Measurements from ENCODE around the gene PTPRT. TPM values are rescaled to one million over a fixed set of nuclear protein-coding genes. Genes with fewer than 3 reads are reported as not detected.

Gene PTPRT
- total RNA-seq, 1 experiment from 2014 or later, result not detected

DNA sequence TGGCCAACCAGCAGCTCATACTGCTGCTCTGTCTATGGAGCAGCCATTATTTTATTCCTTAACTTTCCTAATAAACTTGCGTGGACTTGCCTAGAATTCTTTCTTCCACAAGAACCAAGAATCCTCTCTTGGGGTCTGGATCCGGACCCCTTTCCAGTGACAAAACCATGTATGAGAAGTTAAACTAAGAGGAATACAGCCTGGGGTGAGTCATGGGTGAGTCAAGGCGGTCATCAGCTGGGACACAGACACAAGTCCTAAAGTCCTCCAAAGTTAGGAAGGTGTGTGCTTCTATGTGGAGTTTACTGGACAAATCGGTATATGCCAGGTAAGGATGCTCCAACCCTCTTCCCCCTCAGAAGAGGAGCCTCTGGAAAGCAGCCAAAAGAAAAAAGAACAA lies 881.5 kb downstream of the PTPRT start:
- no peak for DNase-seq (ENCODE audit: low read depth, low spot score)
- no TSS peak for BruUV-seq (replicated peaks)
- no peak overlapping the region for H3K27ac ChIP-seq (ENCODE audit: low read length)
- in situ Hi-C loops (cut with HindIII; ENCODE audit: low pct_unique_long_range_greater_than_20kb, low sequenced_read_pairs), result no loop called here
- H3K4me3 ChIP-seq (ENCODE audit: low read depth in 2 of 2, low read length in 2 of 2), result no peak overlapping the region
- TF ChIP-seq TCF7L2 (IDR thresholded peaks at IDR 0.05; ENCODE audit: low read depth, low read length), result no peak
- ATAC-seq, result no peak
- H3K4me1 ChIP-seq (ENCODE audit: control insufficient read depth, insufficient read depth, low read length), result no peaks in the 10 kb centered on the region
- H3K36me3 ChIP-seq (ENCODE audit: control insufficient read depth, insufficient read depth, low read length), result no peaks in the 10 kb centered on the region
- intact Hi-C loops (cut with micrococcal nuclease; ENCODE audit: unreplicated experiment), result no loop called here
- POLR2A ChIA-PET, result no interaction called here
- H3K9me3 ChIP-seq (ENCODE audit: control insufficient read depth, insufficient read depth, low read depth, low read length), result no peaks in the 10 kb centered on the region
- no peaks in the 10 kb centered on the region for H3K27me3 ChIP-seq (ENCODE audit: control insufficient read depth, insufficient read depth, low read length)
- CTCF ChIA-PET, result no interaction called here

DNA sequence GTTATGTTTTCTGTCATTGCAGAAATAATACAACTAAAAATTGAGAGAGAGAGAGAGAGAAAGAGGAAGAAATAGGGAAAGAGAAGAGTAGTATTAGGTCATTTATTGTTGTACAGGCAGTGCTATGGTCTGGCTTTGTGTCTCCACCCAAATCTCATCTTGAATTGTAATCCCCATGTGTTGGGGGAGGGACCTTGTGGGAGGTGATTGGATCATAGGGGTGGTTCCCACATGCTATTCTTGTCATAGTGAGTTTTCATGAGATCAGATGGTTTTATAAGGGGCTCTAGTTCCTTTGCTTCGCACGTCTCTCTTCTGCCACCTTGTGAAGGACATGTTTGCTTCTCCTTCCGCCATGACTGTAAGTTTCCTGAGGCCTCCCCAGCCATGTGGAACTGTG lies 894.1 kb downstream of the PTPRT start:
- ATAC-seq, result no peak
- Histone ChIP-seq H3K4me3 (ENCODE audit: low read depth in 2 of 2, low read length in 2 of 2) (no peak overlapping the region), H3K36me3 (ENCODE audit: control insufficient read depth, insufficient read depth, low read length) (no peaks in the 10 kb centered on the region), H3K27me3 (ENCODE audit: control insufficient read depth, insufficient read depth, low read length) (no peaks in the 10 kb centered on the region), H3K4me1 (ENCODE audit: control insufficient read depth, insufficient read depth, low read length) (no peaks in the 10 kb centered on the region), H3K9me3 (ENCODE audit: control insufficient read depth, insufficient read depth, low read depth, low read length) (no peaks in the 10 kb centered on the region), H3K27ac (ENCODE audit: low read length) (no peak overlapping the region)
- intact Hi-C loops (cut with micrococcal nuclease; ENCODE audit: unreplicated experiment), result no loop called here
- ChIA-PET POLR2A (no interaction called here), CTCF (no interaction called here)
- DNase-seq (ENCODE audit: low read depth, low spot score), result no peak
- no TSS peak for BruUV-seq (replicated peaks)
- in situ Hi-C loops (cut with HindIII; ENCODE audit: low pct_unique_long_range_greater_than_20kb, low sequenced_read_pairs), result no loop called here
- TF ChIP-seq POLR2AphosphoS5 (IDR thresholded peaks at IDR 0.05; ENCODE audit: low read depth, low read length) (no peak), TCF7L2 (IDR thresholded peaks at IDR 0.05; ENCODE audit: low read depth, low read length) (no peak), SIN3A (IDR thresholded peaks at IDR 0.05; ENCODE audit: borderline replicate concordance, insufficient read depth, low read depth, low read length) (no peak)
- TF ChIP-seq, protein P1, sequence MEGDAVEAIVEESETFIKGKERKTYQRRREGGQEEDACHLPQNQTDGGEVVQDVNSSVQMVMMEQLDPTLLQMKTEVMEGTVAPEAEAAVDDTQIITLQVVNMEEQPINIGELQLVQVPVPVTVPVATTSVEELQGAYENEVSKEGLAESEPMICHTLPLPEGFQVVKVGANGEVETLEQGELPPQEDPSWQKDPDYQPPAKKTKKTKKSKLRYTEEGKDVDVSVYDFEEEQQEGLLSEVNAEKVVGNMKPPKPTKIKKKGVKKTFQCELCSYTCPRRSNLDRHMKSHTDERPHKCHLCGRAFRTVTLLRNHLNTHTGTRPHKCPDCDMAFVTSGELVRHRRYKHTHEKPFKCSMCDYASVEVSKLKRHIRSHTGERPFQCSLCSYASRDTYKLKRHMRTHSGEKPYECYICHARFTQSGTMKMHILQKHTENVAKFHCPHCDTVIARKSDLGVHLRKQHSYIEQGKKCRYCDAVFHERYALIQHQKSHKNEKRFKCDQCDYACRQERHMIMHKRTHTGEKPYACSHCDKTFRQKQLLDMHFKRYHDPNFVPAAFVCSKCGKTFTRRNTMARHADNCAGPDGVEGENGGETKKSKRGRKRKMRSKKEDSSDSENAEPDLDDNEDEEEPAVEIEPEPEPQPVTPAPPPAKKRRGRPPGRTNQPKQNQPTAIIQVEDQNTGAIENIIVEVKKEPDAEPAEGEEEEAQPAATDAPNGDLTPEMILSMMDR (IDR thresholded peaks at IDR 0.05), result no peak
- TF ChIP-seq, protein P2, sequence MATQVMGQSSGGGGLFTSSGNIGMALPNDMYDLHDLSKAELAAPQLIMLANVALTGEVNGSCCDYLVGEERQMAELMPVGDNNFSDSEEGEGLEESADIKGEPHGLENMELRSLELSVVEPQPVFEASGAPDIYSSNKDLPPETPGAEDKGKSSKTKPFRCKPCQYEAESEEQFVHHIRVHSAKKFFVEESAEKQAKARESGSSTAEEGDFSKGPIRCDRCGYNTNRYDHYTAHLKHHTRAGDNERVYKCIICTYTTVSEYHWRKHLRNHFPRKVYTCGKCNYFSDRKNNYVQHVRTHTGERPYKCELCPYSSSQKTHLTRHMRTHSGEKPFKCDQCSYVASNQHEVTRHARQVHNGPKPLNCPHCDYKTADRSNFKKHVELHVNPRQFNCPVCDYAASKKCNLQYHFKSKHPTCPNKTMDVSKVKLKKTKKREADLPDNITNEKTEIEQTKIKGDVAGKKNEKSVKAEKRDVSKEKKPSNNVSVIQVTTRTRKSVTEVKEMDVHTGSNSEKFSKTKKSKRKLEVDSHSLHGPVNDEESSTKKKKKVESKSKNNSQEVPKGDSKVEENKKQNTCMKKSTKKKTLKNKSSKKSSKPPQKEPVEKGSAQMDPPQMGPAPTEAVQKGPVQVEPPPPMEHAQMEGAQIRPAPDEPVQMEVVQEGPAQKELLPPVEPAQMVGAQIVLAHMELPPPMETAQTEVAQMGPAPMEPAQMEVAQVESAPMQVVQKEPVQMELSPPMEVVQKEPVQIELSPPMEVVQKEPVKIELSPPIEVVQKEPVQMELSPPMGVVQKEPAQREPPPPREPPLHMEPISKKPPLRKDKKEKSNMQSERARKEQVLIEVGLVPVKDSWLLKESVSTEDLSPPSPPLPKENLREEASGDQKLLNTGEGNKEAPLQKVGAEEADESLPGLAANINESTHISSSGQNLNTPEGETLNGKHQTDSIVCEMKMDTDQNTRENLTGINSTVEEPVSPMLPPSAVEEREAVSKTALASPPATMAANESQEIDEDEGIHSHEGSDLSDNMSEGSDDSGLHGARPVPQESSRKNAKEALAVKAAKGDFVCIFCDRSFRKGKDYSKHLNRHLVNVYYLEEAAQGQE (IDR thresholded peaks at IDR 0.05; ENCODE audit: insufficient read depth in 1 of 2, low read depth in 2 of 2, low read length in 1 of 2), result no peak

DNA sequence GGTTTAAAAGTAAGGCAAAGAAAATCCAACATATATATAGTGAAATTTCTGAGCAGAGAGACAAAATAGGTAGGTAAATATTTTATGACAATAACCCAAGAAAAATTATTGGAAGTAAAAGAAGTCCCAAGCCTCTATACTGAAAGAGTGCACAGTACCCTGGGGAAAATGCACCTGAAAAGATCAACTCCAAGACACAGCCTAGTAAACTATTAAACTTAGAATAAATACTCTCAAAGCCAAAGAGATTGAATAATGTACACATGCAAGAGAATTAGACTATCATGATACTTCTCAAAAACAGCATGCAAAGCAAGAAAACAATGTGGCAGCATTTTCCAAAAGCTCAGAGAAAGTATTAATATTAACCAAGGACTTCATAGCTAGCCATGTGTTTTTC lies 894.7 kb downstream of the PTPRT start:
- no peaks in the 10 kb centered on the region for H3K36me3 ChIP-seq (ENCODE audit: control insufficient read depth, insufficient read depth, low read length)
- ATAC-seq (no peak), DNase-seq (ENCODE audit: low read depth, low spot score) (no peak)
- intact Hi-C loops (cut with micrococcal nuclease; ENCODE audit: unreplicated experiment), result no loop called here
- H3K9me3 ChIP-seq (ENCODE audit: control insufficient read depth, insufficient read depth, low read depth, low read length), result no peaks in the 10 kb centered on the region
- no peak overlapping the region for H3K27ac ChIP-seq (ENCODE audit: low read length)
- H3K4me1 ChIP-seq (ENCODE audit: control insufficient read depth, insufficient read depth, low read length), result no peaks in the 10 kb centered on the region
- BruUV-seq (replicated peaks), result no TSS peak
- in situ Hi-C loops (cut with HindIII; ENCODE audit: low pct_unique_long_range_greater_than_20kb, low sequenced_read_pairs), result no loop called here
- no peak overlapping the region for H3K4me3 ChIP-seq (ENCODE audit: low read depth in 2 of 2, low read length in 2 of 2)
- no peaks in the 10 kb centered on the region for H3K27me3 ChIP-seq (ENCODE audit: control insufficient read depth, insufficient read depth, low read length)
- ChIA-PET CTCF (no interaction called here), POLR2A (no interaction called here)
- TF ChIP-seq POLR2AphosphoS5 (IDR thresholded peaks at IDR 0.05; ENCODE audit: low read depth, low read length) (no peak), SIN3A (IDR thresholded peaks at IDR 0.05; ENCODE audit: borderline replicate concordance, insufficient read depth, low read depth, low read length) (no peak), TCF7L2 (IDR thresholded peaks at IDR 0.05; ENCODE audit: low read depth, low read length) (no peak)
- TF ChIP-seq, protein P2 (IDR thresholded peaks at IDR 0.05; ENCODE audit: insufficient read depth in 1 of 2, low read depth in 2 of 2, low read length in 1 of 2), result no peak
- TF ChIP-seq, protein P1 (IDR thresholded peaks at IDR 0.05), result no peak

Measured in Panc1 (cell line).